ENCODE data around the gene PTDSS2.
A peak's percentile ranks its signal among the peaks of the same experiment; 100 is the strongest.

The PTDSS2 gene

GRCh38 chr11:454801-455565, 4.9 kb downstream of the PTDSS2 start:
- DNase-seq (ENCODE audit: low spot score in 2 of 2) = no peak
- Histone ChIP-seq H3K4me1 (peaks cover 13% of the 10 kb centered on the region), H3K9me3 (no peaks in the 10 kb centered on the region), H3K27me3 (ENCODE audit: low read depth) (no peaks in the 10 kb centered on the region), H3K4me3 (no peak overlapping the region), H3K36me3 (replicated peaks) (peaks cover 43% of the 10 kb centered on the region)
- in situ Hi-C loops (cut with MboI; ENCODE audit: low sequenced_read_pairs) = no loop called here

- H3K4me3 ChIP-seq = no peak overlapping the region
- no peaks in the 10 kb centered on the region for H3K9me3 ChIP-seq
- H3K27me3 ChIP-seq (ENCODE audit: low read depth) = no peaks in the 10 kb centered on the region
- DNase-seq (ENCODE audit: low spot score in 2 of 2) = no peak
- peaks cover 50% of the 10 kb centered on the region for H3K36me3 ChIP-seq (replicated peaks)
- peaks cover 13% of the 10 kb centered on the region for H3K4me1 ChIP-seq
- in situ Hi-C loops (cut with MboI; ENCODE audit: low sequenced_read_pairs) = no loop called here
Measured at GRCh38 chr11:455566-456147, 5.6 kb downstream of the PTDSS2 start.

- Histone ChIP-seq H3K4me3 (no peak overlapping the region), H3K9me3 (no peaks in the 10 kb centered on the region), H3K36me3 (replicated peaks) (peaks cover 54% of the 10 kb centered on the region), H3K4me1 (peaks cover 11% of the 10 kb centered on the region), H3K27me3 (ENCODE audit: low read depth) (no peaks in the 10 kb centered on the region)
- in situ Hi-C loops (cut with MboI; ENCODE audit: low sequenced_read_pairs) = no loop called here
- peak in 1 of 2 experiments; percentile 10 for DNase-seq (ENCODE audit: low spot score in 2 of 2)
Measured at GRCh38 chr11:456533-456932, 6.5 kb downstream of the PTDSS2 start.

- no peak overlapping the region for H3K4me3 ChIP-seq
- H3K27me3 ChIP-seq (ENCODE audit: low read depth) = no peaks in the 10 kb centered on the region
- in situ Hi-C loops (cut with MboI; ENCODE audit: low sequenced_read_pairs) = no loop called here
- peaks cover 51% of the 10 kb centered on the region for H3K36me3 ChIP-seq (replicated peaks)
- H3K4me1 ChIP-seq = peaks cover 9% of the 10 kb centered on the region
- H3K9me3 ChIP-seq = no peaks in the 10 kb centered on the region
- no peak for DNase-seq (ENCODE audit: low spot score in 2 of 2)
Measured at GRCh38 chr11:457111-457760, 7.2 kb downstream of the PTDSS2 start.

- Histone ChIP-seq H3K36me3 (replicated peaks) (peaks cover 34% of the 10 kb centered on the region), H3K4me3 (no peak overlapping the region), H3K27me3 (ENCODE audit: low read depth) (no peaks in the 10 kb centered on the region), H3K4me1 (peaks cover 9% of the 10 kb centered on the region), H3K9me3 (no peaks in the 10 kb centered on the region)
- no peak for DNase-seq (ENCODE audit: low spot score in 2 of 2)
- in situ Hi-C loops (cut with MboI; ENCODE audit: low sequenced_read_pairs) = no loop called here
Measured at GRCh38 chr11:459511-460220, 9.6 kb downstream of the PTDSS2 start.

- Histone ChIP-seq H3K36me3 (replicated peaks) (peaks cover 37% of the 10 kb centered on the region), H3K4me1 (peaks cover 9% of the 10 kb centered on the region), H3K9me3 (no peaks in the 10 kb centered on the region), H3K27me3 (ENCODE audit: low read depth) (no peaks in the 10 kb centered on the region), H3K4me3 (no peak overlapping the region)
- no peak for DNase-seq (ENCODE audit: low spot score in 2 of 2)
- in situ Hi-C loops (cut with MboI; ENCODE audit: low sequenced_read_pairs) = no loop called here
Measured at GRCh38 chr11:460331-461199, 10.5 kb downstream of the PTDSS2 start.

- peaks cover 5% of the 10 kb centered on the region; the same call in 1 of the 2 replicates for H3K4me1 ChIP-seq
- no peaks in the 10 kb centered on the region for H3K27me3 ChIP-seq (ENCODE audit: low read depth)
- in situ Hi-C loops (cut with MboI; ENCODE audit: low sequenced_read_pairs) = no loop called here
- H3K36me3 ChIP-seq (replicated peaks) = peaks cover 39% of the 10 kb centered on the region
- H3K9me3 ChIP-seq = no peaks in the 10 kb centered on the region
- H3K4me3 ChIP-seq = no peak overlapping the region
- no peak for DNase-seq (ENCODE audit: low spot score in 2 of 2)
Measured at GRCh38 chr11:461626-462025, 11.5 kb downstream of the PTDSS2 start.

GRCh38 chr11:462107-462890, 12.2 kb downstream of the PTDSS2 start:
- Histone ChIP-seq H3K9me3 (no peaks in the 10 kb centered on the region), H3K4me1 (no peaks in the 10 kb centered on the region), H3K27me3 (ENCODE audit: low read depth) (no peaks in the 10 kb centered on the region), H3K4me3 (no peak overlapping the region), H3K36me3 (replicated peaks) (peaks cover 36% of the 10 kb centered on the region)
- in situ Hi-C loops (cut with MboI; ENCODE audit: low sequenced_read_pairs) = no loop called here
- DNase-seq (ENCODE audit: low spot score in 2 of 2) = no peak

- no peak overlapping the region for H3K4me3 ChIP-seq
- in situ Hi-C loops (cut with MboI; ENCODE audit: low sequenced_read_pairs) = no loop called here
- no peaks in the 10 kb centered on the region for H3K27me3 ChIP-seq (ENCODE audit: low read depth)
- peaks cover 36% of the 10 kb centered on the region for H3K36me3 ChIP-seq (replicated peaks)
- no peak for DNase-seq (ENCODE audit: low spot score in 2 of 2)
- no peaks in the 10 kb centered on the region for H3K9me3 ChIP-seq
- H3K4me1 ChIP-seq = no peaks in the 10 kb centered on the region
Measured at GRCh38 chr11:464316-464715, 14.2 kb downstream of the PTDSS2 start.

GRCh38 chr11:465896-466530, 15.9 kb downstream of the PTDSS2 start:
- H3K36me3 ChIP-seq (replicated peaks) = peaks cover 19% of the 10 kb centered on the region
- no peaks in the 10 kb centered on the region for H3K9me3 ChIP-seq
- H3K4me1 ChIP-seq = no peaks in the 10 kb centered on the region
- no peaks in the 10 kb centered on the region for H3K27me3 ChIP-seq (ENCODE audit: low read depth)
- in situ Hi-C loops (cut with MboI; ENCODE audit: low sequenced_read_pairs) = no loop called here
- DNase-seq (ENCODE audit: low spot score in 2 of 2) = no peak
- H3K4me3 ChIP-seq = no peak overlapping the region

- in situ Hi-C loops (cut with MboI; ENCODE audit: low sequenced_read_pairs) = no loop called here
- Histone ChIP-seq H3K27me3 (ENCODE audit: low read depth) (no peaks in the 10 kb centered on the region), H3K4me3 (no peak overlapping the region), H3K4me1 (no peaks in the 10 kb centered on the region), H3K9me3 (no peaks in the 10 kb centered on the region), H3K36me3 (replicated peaks) (peaks cover 8% of the 10 kb centered on the region)
- DNase-seq (ENCODE audit: low spot score in 2 of 2) = no peak
Measured at GRCh38 chr11:468036-468435, 18.0 kb downstream of the PTDSS2 start.

- Histone ChIP-seq H3K36me3 (replicated peaks) (peaks cover 8% of the 10 kb centered on the region), H3K4me1 (no peaks in the 10 kb centered on the region), H3K27me3 (ENCODE audit: low read depth) (no peaks in the 10 kb centered on the region), H3K9me3 (no peaks in the 10 kb centered on the region), H3K4me3 (no peak overlapping the region)
- no peak for DNase-seq (ENCODE audit: low spot score in 2 of 2)
- in situ Hi-C loops (cut with MboI; ENCODE audit: low sequenced_read_pairs) = no loop called here
Measured at GRCh38 chr11:468493-468892, 18.4 kb downstream of the PTDSS2 start.
